PFSK-1 (cell line): ENCODE measurements around the gene PAPPA.

Experiments used
- FOXP2 ChIP-seq: optimal IDR thresholded peaks from 2 replicates; pipeline ENCODE3; 2011; ENCODE audit warnings: borderline replicate concordance, control low read depth, inconsistent platforms; ENCODE audit not compliant: insufficient read depth; ENCODE audit errors: extremely low read length, extremely low read depth
- POLR2AphosphoS5 ChIP-seq: IDR thresholded peaks from 2 replicates; pipeline ENCODE4 v1.6.1; 2012; ENCODE audit warnings: low read depth, mild to moderate bottlenecking, control low read depth, low read length, moderate library complexity
- SIN3A ChIP-seq: IDR thresholded peaks from 2 replicates; pipeline ENCODE4 v1.6.1; 2012; ENCODE audit warnings: mild to moderate bottlenecking, low read length, moderate library complexity, borderline replicate concordance; ENCODE audit not compliant: insufficient read depth
- TAF1 ChIP-seq: IDR thresholded peaks from 2 replicates; pipeline ENCODE4 v1.6.1; 2012; ENCODE audit warnings: low read length, control low read depth, borderline replicate concordance; ENCODE audit not compliant: insufficient read depth
- TF ChIP-seq, protein P1 (sequence below), 2 experiments: IDR thresholded peaks; 2 replicates each; pipeline versions ENCODE4 v1.6.1 to v1.8.0; 2011 to 2012; ENCODE audit warnings: low read depth in 2 of 2, low read length in 2 of 2, control low read depth in 1 of 2, inconsistent platforms in 1 of 2, mild to moderate bottlenecking in 1 of 2, moderate library complexity in 1 of 2; ENCODE audit not compliant: insufficient read depth in 1 of 2

GRCh38 chr9:116337015-116337414 is 183.4 kb downstream of the PAPPA start:
- TF ChIP-seq, protein P1, sequence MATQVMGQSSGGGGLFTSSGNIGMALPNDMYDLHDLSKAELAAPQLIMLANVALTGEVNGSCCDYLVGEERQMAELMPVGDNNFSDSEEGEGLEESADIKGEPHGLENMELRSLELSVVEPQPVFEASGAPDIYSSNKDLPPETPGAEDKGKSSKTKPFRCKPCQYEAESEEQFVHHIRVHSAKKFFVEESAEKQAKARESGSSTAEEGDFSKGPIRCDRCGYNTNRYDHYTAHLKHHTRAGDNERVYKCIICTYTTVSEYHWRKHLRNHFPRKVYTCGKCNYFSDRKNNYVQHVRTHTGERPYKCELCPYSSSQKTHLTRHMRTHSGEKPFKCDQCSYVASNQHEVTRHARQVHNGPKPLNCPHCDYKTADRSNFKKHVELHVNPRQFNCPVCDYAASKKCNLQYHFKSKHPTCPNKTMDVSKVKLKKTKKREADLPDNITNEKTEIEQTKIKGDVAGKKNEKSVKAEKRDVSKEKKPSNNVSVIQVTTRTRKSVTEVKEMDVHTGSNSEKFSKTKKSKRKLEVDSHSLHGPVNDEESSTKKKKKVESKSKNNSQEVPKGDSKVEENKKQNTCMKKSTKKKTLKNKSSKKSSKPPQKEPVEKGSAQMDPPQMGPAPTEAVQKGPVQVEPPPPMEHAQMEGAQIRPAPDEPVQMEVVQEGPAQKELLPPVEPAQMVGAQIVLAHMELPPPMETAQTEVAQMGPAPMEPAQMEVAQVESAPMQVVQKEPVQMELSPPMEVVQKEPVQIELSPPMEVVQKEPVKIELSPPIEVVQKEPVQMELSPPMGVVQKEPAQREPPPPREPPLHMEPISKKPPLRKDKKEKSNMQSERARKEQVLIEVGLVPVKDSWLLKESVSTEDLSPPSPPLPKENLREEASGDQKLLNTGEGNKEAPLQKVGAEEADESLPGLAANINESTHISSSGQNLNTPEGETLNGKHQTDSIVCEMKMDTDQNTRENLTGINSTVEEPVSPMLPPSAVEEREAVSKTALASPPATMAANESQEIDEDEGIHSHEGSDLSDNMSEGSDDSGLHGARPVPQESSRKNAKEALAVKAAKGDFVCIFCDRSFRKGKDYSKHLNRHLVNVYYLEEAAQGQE (IDR thresholded peaks at IDR 0.05; ENCODE audit: insufficient read depth in 1 of 2, low read depth in 2 of 2, low read length in 2 of 2) = no peak
- TF ChIP-seq TAF1 (no peak), POLR2AphosphoS5 (no peak), FOXP2 (no peak), SIN3A (no peak)
